ENCODE measurements around the gene SCAF4. TPM values are rescaled to one million over a fixed set of nuclear protein-coding genes. Genes with fewer than 3 reads are reported as not detected.

Gene SCAF4
- total RNA-seq, 4 donors from 2014 or later, result 8.3 to 18.1 (median 15.0) TPM

DNA sequence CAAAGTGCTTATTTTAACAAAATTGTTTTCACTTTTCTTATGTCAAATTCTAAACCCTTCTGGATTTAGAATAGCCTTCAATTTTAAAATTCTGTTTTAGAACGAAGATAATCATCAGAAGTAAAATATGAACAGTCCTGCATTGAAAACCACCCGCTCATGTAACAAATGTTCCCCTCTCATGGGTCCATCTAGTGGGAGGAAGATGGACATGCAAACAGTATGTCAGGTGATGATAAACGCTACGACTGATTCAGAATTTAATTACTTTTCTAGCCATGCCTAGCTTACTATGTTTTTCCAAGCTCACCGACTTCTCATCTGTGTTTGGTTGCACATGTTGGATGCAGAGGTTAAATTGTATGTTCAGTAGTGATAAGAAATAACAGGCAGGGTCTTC is 48.9 kb downstream of the SCAF4 start:
- no peak overlapping the region for H3K27ac ChIP-seq
- no peaks in the 10 kb centered on the region for H3K4me1 ChIP-seq
- WGBS, 2 donors, result 80 to 84% methylated on average over 5 of the region's 5 CpGs
- no peaks in the 10 kb centered on the region for H3K9me3 ChIP-seq
- no peak overlapping the region for H3K4me3 ChIP-seq
- no peaks in the 10 kb centered on the region for H3K27me3 ChIP-seq
- peaks cover 5 to 97% (median 20%) of the 10 kb centered on the region in 3 donors for H3K36me3 ChIP-seq
- intact Hi-C loops (cut with DNase I), result no loop called here
- DNase-seq, result no peak
- TF ChIP-seq POLR2A (IDR thresholded peaks at IDR 0.05), result no peak
- TF ChIP-seq, protein P1, sequence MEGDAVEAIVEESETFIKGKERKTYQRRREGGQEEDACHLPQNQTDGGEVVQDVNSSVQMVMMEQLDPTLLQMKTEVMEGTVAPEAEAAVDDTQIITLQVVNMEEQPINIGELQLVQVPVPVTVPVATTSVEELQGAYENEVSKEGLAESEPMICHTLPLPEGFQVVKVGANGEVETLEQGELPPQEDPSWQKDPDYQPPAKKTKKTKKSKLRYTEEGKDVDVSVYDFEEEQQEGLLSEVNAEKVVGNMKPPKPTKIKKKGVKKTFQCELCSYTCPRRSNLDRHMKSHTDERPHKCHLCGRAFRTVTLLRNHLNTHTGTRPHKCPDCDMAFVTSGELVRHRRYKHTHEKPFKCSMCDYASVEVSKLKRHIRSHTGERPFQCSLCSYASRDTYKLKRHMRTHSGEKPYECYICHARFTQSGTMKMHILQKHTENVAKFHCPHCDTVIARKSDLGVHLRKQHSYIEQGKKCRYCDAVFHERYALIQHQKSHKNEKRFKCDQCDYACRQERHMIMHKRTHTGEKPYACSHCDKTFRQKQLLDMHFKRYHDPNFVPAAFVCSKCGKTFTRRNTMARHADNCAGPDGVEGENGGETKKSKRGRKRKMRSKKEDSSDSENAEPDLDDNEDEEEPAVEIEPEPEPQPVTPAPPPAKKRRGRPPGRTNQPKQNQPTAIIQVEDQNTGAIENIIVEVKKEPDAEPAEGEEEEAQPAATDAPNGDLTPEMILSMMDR (IDR thresholded peaks at IDR 0.05), result no peak

DNA sequence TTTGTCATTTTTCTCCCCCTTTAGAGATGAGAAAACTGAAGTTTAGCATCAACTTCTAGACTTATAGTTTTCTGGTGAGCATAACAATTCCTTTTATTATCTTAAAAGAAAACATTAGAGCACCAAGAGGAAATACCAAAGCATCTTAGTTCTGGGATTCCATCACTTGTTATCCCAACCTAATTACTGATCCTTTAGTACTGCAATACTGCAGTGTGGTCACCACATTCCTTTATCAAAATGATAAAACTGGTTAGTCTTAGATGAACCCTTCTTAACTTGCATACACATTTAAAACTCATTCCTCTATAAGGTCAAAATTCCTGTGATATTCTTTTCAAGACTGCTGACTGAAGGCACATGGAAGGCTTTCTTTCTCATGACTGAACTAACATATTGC is 49.3 kb downstream of the SCAF4 start:
- intact Hi-C loops (cut with DNase I), result no loop called here

DNA sequence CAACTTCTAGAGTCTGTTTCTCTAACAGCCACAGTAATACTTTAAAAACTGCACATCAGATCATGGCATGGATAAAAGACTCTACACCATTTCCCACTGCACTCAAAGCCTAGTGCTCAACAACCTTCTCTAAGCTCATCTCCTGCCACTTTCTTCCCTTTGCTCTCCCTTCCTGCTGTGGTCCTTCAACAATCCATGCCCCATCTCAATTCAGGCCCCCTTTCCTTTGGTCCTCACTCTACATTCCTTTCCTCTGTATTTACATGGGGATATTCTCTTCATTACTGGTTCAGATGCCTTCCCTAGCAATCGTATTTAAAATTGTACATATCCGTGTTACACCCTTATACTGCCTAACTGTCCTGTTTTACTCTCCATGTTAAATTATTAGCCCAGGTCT is 53.4 kb downstream of the SCAF4 start:
- Histone ChIP-seq H3K36me3 (peaks cover 0 to 58% (median 0%) of the 10 kb centered on the region in 3 donors), H3K27me3 (no peaks in the 10 kb centered on the region)

More for the DNA sequence above, 49.3 kb downstream of the SCAF4 start:
- no peak for DNase-seq
- H3K4me1 ChIP-seq, result no peaks in the 10 kb centered on the region
- peaks cover 2 to 97% (median 18%) of the 10 kb centered on the region in 3 donors for H3K36me3 ChIP-seq
- no peaks in the 10 kb centered on the region for H3K27me3 ChIP-seq
- no peaks in the 10 kb centered on the region for H3K9me3 ChIP-seq
- TF ChIP-seq POLR2A (IDR thresholded peaks at IDR 0.05), result no peak
- TF ChIP-seq, protein P1 (IDR thresholded peaks at IDR 0.05), result no peak
- H3K4me3 ChIP-seq, result no peak overlapping the region
- H3K27ac ChIP-seq, result no peak overlapping the region

DNA sequence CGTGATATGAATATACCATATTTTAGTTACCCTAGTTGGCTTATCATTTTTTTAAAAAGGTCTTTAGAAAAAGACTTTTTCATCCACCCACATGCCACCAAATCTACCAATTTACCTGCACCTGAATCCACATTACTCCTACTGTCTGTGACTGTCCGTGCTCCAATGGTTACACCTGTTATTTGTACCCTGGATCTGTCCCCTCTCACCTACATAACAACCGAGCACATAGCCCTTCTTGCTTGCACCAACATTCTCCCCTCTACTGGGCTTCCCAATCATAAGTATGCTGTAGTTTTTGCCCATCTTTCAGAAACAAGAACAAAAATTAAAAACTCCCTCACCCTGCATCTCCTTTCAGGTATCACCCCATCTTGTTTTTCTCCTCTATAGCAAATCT is 54.9 kb downstream of the SCAF4 start:
- Histone ChIP-seq H3K4me1 (no peaks in the 10 kb centered on the region), H3K36me3 (peaks cover 0 to 47% (median 0%) of the 10 kb centered on the region in 3 donors), H3K4me3 (no peak overlapping the region), H3K27ac (no peak overlapping the region), H3K9me3 (no peaks in the 10 kb centered on the region), H3K27me3 (no peaks in the 10 kb centered on the region)
- intact Hi-C loops (cut with DNase I), result no loop called here
- TF ChIP-seq POLR2A (IDR thresholded peaks at IDR 0.05), result no peak
- TF ChIP-seq, protein P1 (IDR thresholded peaks at IDR 0.05), result no peak
- 96% methylated on average over 3 of the region's 3 CpGs for WGBS, 2 donors
- no peak for DNase-seq

More for the DNA sequence above, 53.4 kb downstream of the SCAF4 start:
- H3K4me1 ChIP-seq, result no peaks in the 10 kb centered on the region
- 94 to 97% methylated on average over 2 of the region's 2 CpGs for WGBS, 2 donors
- no peak overlapping the region for H3K27ac ChIP-seq
- intact Hi-C loops (cut with DNase I), result no loop called here
- TF ChIP-seq, protein P1 (IDR thresholded peaks at IDR 0.05), result no peak
- no peak for TF ChIP-seq POLR2A (IDR thresholded peaks at IDR 0.05)
- no peaks in the 10 kb centered on the region for H3K9me3 ChIP-seq
- no peak overlapping the region for H3K4me3 ChIP-seq
- no peak for DNase-seq

DNA sequence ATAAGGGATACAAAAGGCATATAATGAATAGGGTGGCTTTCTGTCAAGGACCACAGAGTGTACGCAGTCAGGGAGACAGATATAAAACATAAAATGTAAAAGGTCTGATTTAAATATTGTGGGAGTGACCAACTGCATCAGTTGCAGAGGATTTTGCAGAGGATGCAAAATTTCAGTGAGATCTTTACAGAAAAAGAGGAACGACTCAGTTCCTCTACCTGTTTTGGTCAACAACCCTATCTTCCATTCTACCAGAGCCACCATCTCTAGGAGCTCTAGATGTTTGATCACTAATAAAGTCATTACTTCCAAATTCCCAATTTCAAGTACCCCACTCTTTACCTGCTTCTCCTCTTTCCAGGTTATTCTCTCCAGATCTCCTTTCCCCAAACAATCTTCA is 56.0 kb downstream of the SCAF4 start:
- no peaks in the 10 kb centered on the region for H3K4me1 ChIP-seq
- 86 to 91% methylated on average over 2 of the region's 2 CpGs for WGBS, 2 donors
- H3K36me3 ChIP-seq, result peaks cover 0 to 47% (median 4%) of the 10 kb centered on the region in 3 donors
- no peaks in the 10 kb centered on the region for H3K27me3 ChIP-seq
- TF ChIP-seq, protein P1 (IDR thresholded peaks at IDR 0.05), result no peak
- TF ChIP-seq POLR2A (IDR thresholded peaks at IDR 0.05), result no peak
- intact Hi-C loops (cut with DNase I), result no loop called here
- DNase-seq, result no peak
- no peak overlapping the region for H3K27ac ChIP-seq
- no peaks in the 10 kb centered on the region for H3K9me3 ChIP-seq
- H3K4me3 ChIP-seq, result no peak overlapping the region

Data from esophagus squamous epithelium (tissue), 5 donors.